H1 (cell line): ENCODE data around the gene ZPBP. TPM values are rescaled to one million over a fixed set of nuclear protein-coding genes. Genes with fewer than 3 reads are reported as not detected.

ENCODE experiments used
- CTCF ChIA-PET: fragments of 300-600 bp; sonication (Branson Sonifier 250); formaldehyde crosslinking; loops from one replicate; lab custom pipeline; 2021; ENCODE audit not compliant: partially characterized antibody; lab: Charles Lee
- POLR2A ChIA-PET: fragments of 300-600 bp; sonication (Branson Sonifier 250); formaldehyde crosslinking; loops from one replicate; lab custom pipeline; 2021; ENCODE audit warnings: inconsistent platforms; ENCODE audit not compliant: partially characterized antibody; lab: Charles Lee
- DNase-seq, 2 experiments: peaks; one replicate each; pipeline versions ENCODE4 v3.0.0 to v3.0.0-alpha.2; 2010 to 2022; ENCODE audit warnings: low spot score in 2 of 2, low read depth in 1 of 2, mixed read lengths in 1 of 2
- FAIRE-seq: peaks from 2 replicates; lab custom pipeline; 2011; peaks lifted over from hg19 to GRCh38; lab: Jason Lieb, UNC
- H2AFZ ChIP-seq: 2 replicates; pipeline ENCODE4 v1.8.1; 2012; ENCODE audit warnings: low read length, inconsistent platforms
- H2AK5ac ChIP-seq: 2 replicates; pipeline ENCODE4 v1.6.1; 2013; ENCODE audit warnings: low read depth, low read length
- H2BK120ac ChIP-seq: replicated peaks from 2 replicates; pipeline ENCODE3; 2013; ENCODE audit warnings: low read depth, low read length, inconsistent platforms
- H2BK12ac ChIP-seq: 2 replicates; pipeline ENCODE4 v1.6.1; 2013; ENCODE audit warnings: low read depth, low read length
- H2BK15ac ChIP-seq: 2 replicates; pipeline ENCODE4 v1.6.1; 2013; ENCODE audit warnings: low read length
- H2BK20ac ChIP-seq: 2 replicates; pipeline ENCODE4 v1.6.1; 2013; ENCODE audit warnings: low read length
- H2BK5ac ChIP-seq: 2 replicates; pipeline ENCODE4 v1.6.1; 2013; ENCODE audit warnings: low read depth, low read length
- H3K14ac ChIP-seq: 2 replicates; pipeline ENCODE4 v1.6.1; 2013; ENCODE audit warnings: inconsistent platforms; ENCODE audit not compliant: insufficient read length
- H3K18ac ChIP-seq: 2 replicates; pipeline ENCODE4 v1.6.1; 2013; ENCODE audit warnings: low read length; ENCODE audit errors: extremely low read depth
- H3K23ac ChIP-seq: 2 replicates; pipeline ENCODE4 v1.6.1; 2013; ENCODE audit warnings: inconsistent platforms; ENCODE audit not compliant: insufficient read length
- H3K23me2 ChIP-seq: 2 replicates; pipeline ENCODE4 v1.6.1; 2013; ENCODE audit warnings: low read depth, low read length
- H3K27ac ChIP-seq: 2 replicates; pipeline ENCODE4 v1.6.1; 2011; ENCODE audit warnings: low read depth, low read length, inconsistent platforms
- H3K27me3 ChIP-seq, 4 experiments: replicated peaks in 1 of 4; 1 replicate in 1 of 4; 2 replicates in 3 of 4; pipeline versions ENCODE4 v1.6.1 to v1.8.1; 2011 to 2013; ENCODE audit warnings: low read length in 3 of 4, mild to moderate bottlenecking in 3 of 4, inconsistent platforms in 2 of 4, mixed read lengths in 2 of 4, moderate library complexity in 1 of 4; ENCODE audit not compliant: control insufficient read depth in 3 of 4, insufficient read depth in 3 of 4; ENCODE audit errors: extremely low read depth in 1 of 4
- H3K36me3 ChIP-seq, 4 experiments: 2 replicates each; pipeline versions ENCODE4 v1.6.1 to v1.8.1; 2011 to 2013; ENCODE audit warnings: mild to moderate bottlenecking in 4 of 4, low read length in 3 of 4, moderate library complexity in 2 of 4, control low read depth in 1 of 4, inconsistent platforms in 1 of 4; ENCODE audit not compliant: insufficient read depth in 4 of 4, control insufficient read depth in 2 of 4
- H3K4ac ChIP-seq: replicated peaks from 2 replicates; pipeline ENCODE3; 2013; ENCODE audit warnings: low read length, low read depth, mixed read lengths, inconsistent platforms; ENCODE audit not compliant: insufficient read length
- H3K4me1 ChIP-seq, 4 experiments: replicated peaks in 1 of 4; 1 replicate in 1 of 4; 2 replicates in 3 of 4; pipeline versions ENCODE4 v1.6.1 to v1.8.1; 2011 to 2013; ENCODE audit warnings: low read length in 3 of 4, inconsistent platforms in 2 of 4, mixed read lengths in 1 of 4; ENCODE audit not compliant: insufficient read depth in 4 of 4, control insufficient read depth in 3 of 4
- H3K4me2 ChIP-seq, 2 experiments: 2 replicates each; pipeline versions ENCODE4 v1.6.1 to v1.8.1; 2011 to 2013; ENCODE audit warnings: low read depth in 2 of 2, low read length in 2 of 2, control low read depth in 1 of 2, inconsistent platforms in 1 of 2, mild to moderate bottlenecking in 1 of 2; ENCODE audit not compliant: insufficient read depth in 1 of 2
- H3K4me3 ChIP-seq, 4 experiments: fragments of 200-600, 300-600 bp in 1 of 4; sonication (generic), shearing (Covaris generic), sonication (Bioruptor Twin) in 1 of 4; 2 replicates each; pipeline versions ENCODE4 v1.5.1 to v1.8.1; 2011 to 2016; ENCODE audit warnings: low read length in 4 of 4, low read depth in 3 of 4, control low read depth in 2 of 4, inconsistent platforms in 2 of 4, mild to moderate bottlenecking in 2 of 4, mixed read lengths in 1 of 4, moderate library complexity in 1 of 4; ENCODE audit not compliant: insufficient read depth in 2 of 4; ENCODE audit errors: extremely low read depth in 1 of 4
- H3K56ac ChIP-seq: replicated peaks from 2 replicates; pipeline ENCODE3; 2013; ENCODE audit warnings: low read depth, mild to moderate bottlenecking, mixed read lengths, low read length, inconsistent platforms; ENCODE audit not compliant: insufficient read length
- H3K79me1 ChIP-seq: 2 replicates; pipeline ENCODE4 v1.6.1; 2013; ENCODE audit warnings: low read depth, low read length, control low read depth
- H3K79me2 ChIP-seq, 2 experiments: 2 replicates each; pipeline versions ENCODE4 v1.6.1 to v1.8.1; 2012 to 2013; ENCODE audit warnings: low read length in 2 of 2, mild to moderate bottlenecking in 2 of 2, inconsistent platforms in 1 of 2; ENCODE audit not compliant: insufficient read depth in 2 of 2, control insufficient read depth in 1 of 2
- H3K9ac ChIP-seq, 4 experiments: replicated peaks in 1 of 4; 1 replicate in 1 of 4; 2 replicates in 3 of 4; pipeline versions ENCODE4 v1.6.1 to v1.8.1; 2011 to 2013; ENCODE audit warnings: low read depth in 3 of 4, low read length in 3 of 4, control low read depth in 2 of 4, mild to moderate bottlenecking in 2 of 4, moderate library complexity in 2 of 4, inconsistent platforms in 1 of 4; ENCODE audit errors: extremely low read depth in 1 of 4
- H3K9me3 ChIP-seq, 2 experiments: 2 replicates each; pipeline versions ENCODE4 v1.6.1 to v1.8.1; 2012 to 2013; ENCODE audit warnings: mild to moderate bottlenecking in 2 of 2, moderate library complexity in 2 of 2, control low read depth in 1 of 2, inconsistent platforms in 1 of 2, low read depth in 1 of 2, low read length in 1 of 2, mixed read lengths in 1 of 2; ENCODE audit not compliant: insufficient read depth in 2 of 2
- H4K20me1 ChIP-seq, 2 experiments: replicated peaks in 1 of 2; 2 replicates each; pipeline versions ENCODE3 to v1.8.1; 2011 to 2013; ENCODE audit warnings: inconsistent platforms in 2 of 2, low read length in 2 of 2, mild to moderate bottlenecking in 1 of 2; ENCODE audit not compliant: insufficient read depth in 2 of 2, control insufficient read depth in 1 of 2
- H4K5ac ChIP-seq: 2 replicates; pipeline ENCODE4 v1.6.1; 2013; ENCODE audit warnings: low read length, low read depth, mixed read lengths, inconsistent platforms; ENCODE audit not compliant: insufficient read length
- H4K8ac ChIP-seq: 2 replicates; pipeline ENCODE4 v1.8.0; 2013; ENCODE audit warnings: mild to moderate bottlenecking, moderate library complexity, low read length, inconsistent platforms; ENCODE audit not compliant: insufficient read depth; ENCODE audit errors: extremely low read depth
- H4K91ac ChIP-seq: replicated peaks from 2 replicates; pipeline ENCODE3; 2013; ENCODE audit warnings: low read length, mixed read lengths, inconsistent platforms; ENCODE audit not compliant: insufficient read length
- ATF3 ChIP-seq: IDR thresholded peaks from 2 replicates; pipeline ENCODE4 v1.6.1; 2011; ENCODE audit warnings: low read depth, mild to moderate bottlenecking, low read length; ENCODE audit not compliant: insufficient read depth
- BCL11A ChIP-seq, 2 experiments: IDR thresholded peaks; one replicate each; pipeline ENCODE4 v1.6.1; 2011; ENCODE audit warnings: low read depth in 2 of 2, low read length in 2 of 2, mild to moderate bottlenecking in 2 of 2
- CEBPB ChIP-seq: IDR thresholded peaks from 2 replicates; pipeline ENCODE4 v1.6.1; 2012; ENCODE audit warnings: low read depth, low read length
- CHD2 ChIP-seq: IDR thresholded peaks from 2 replicates; pipeline ENCODE4 v1.6.1; 2012; ENCODE audit warnings: low read length, improper control_type of control experiment
- CTCF ChIP-seq, 3 experiments: IDR thresholded peaks; 1 replicate in 2 of 3; 2 replicates in 1 of 3; pipeline versions ENCODE4 v1.5.1 to v1.6.1; 2011; ENCODE audit warnings: low read length in 3 of 3, mild to moderate bottlenecking in 3 of 3, inconsistent platforms in 2 of 3, low read depth in 1 of 3, moderate library complexity in 1 of 3; ENCODE audit not compliant: insufficient read depth in 1 of 3; ENCODE audit errors: control extremely low read depth in 1 of 3
- EGR1 ChIP-seq: IDR thresholded peaks from 2 replicates; pipeline ENCODE4 v1.6.1; 2011; ENCODE audit warnings: low read depth, low read length, borderline replicate concordance
- GABPA ChIP-seq: IDR thresholded peaks from 2 replicates; pipeline ENCODE4 v1.6.1; 2011; ENCODE audit warnings: mild to moderate bottlenecking, low read length, moderate library complexity, borderline replicate concordance; ENCODE audit not compliant: insufficient read depth
- PHF8 ChIP-seq: fragments of 200-600 bp; sonication (generic); conservative IDR thresholded peaks from 2 replicates; pipeline ENCODE4 v1.7.1; 2012; ENCODE audit warnings: low read depth, mild to moderate bottlenecking, inconsistent platforms, low read length, moderate library complexity
- POLR2AphosphoS5 ChIP-seq: IDR thresholded peaks from 2 replicates; pipeline ENCODE4 v1.6.1; 2011; ENCODE audit warnings: low read depth, low read length
- RBBP5 ChIP-seq: IDR thresholded peaks from 2 replicates; pipeline ENCODE4 v1.7.1; 2012; ENCODE audit warnings: low read depth, mild to moderate bottlenecking, inconsistent platforms, low read length, moderate library complexity, borderline replicate concordance
- SP1 ChIP-seq: IDR thresholded peaks from 2 replicates; pipeline ENCODE4 v1.6.1; 2011; ENCODE audit warnings: low read depth, low read length
- ZNF274 ChIP-seq: IDR thresholded peaks from 2 replicates; pipeline ENCODE4 v1.7.0; 2012; ENCODE audit warnings: low read length, borderline replicate concordance; ENCODE audit errors: extremely low read depth
- WGBS, 2 experiments: shearing (Covaris generic) in 1 of 2; methylation state at CpG; one replicate each; pipeline versions ENCODE4 v1.1.6 to v1.1.7; 2013 to 2015; ENCODE audit warnings: low lambda C conversion rate in 2 of 2, mixed read lengths in 2 of 2, inconsistent platforms in 1 of 2, low coverage in 1 of 2, missing lambda C conversion rate in 1 of 2; ENCODE audit not compliant: insufficient replicate concordance in 2 of 2, insufficient coverage in 1 of 2, insufficient read length in 1 of 2; ENCODE audit errors: extremely low coverage in 1 of 2, missing lambda C conversion rate in 1 of 2; 5-methylcytosine and 5-hydroxymethylcytosine counted together
- polyA plus RNA-seq, 7 experiments: library from polyadenylated mRNA; depleted of rRNA in 3 of 7; stranded (reverse) in 5 of 7; unstranded in 2 of 7; fragments of >200 nt in 5 of 7; fragments of 200-250 nt in 2 of 7; gene quantifications; 1 replicate in 5 of 7; 2 replicates in 1 of 7; 4 replicates in 1 of 7; pipeline versions ENCODE4 v1.2.1 to v1.2.3, GENCODE V29; 2011 to 2013; ENCODE audit warnings: missing spikeins in 2 of 7, mixed read lengths in 2 of 7
- total RNA-seq: library from RNA; stranded (reverse); fragmentation: NEBNext Ultra II Directional; extraction: Animal tissue kit (Norgen Biotek cat#: 25700); gene quantifications from 2 replicates; pipeline ENCODE4 v1.2.1, GENCODE V29; 2021

The ZPBP gene
- total and polyA plus RNA-seq, 2 of the 8 experiments (the other 6 are each of a cell fraction or from before 2014, with no cell fraction given): not detected

GRCh38 chr7:50125766-50126165 lies 32.7 kb upstream of the ZPBP start:
- no peak overlapping the region for H4K8ac ChIP-seq
- no peaks in the 10 kb centered on the region for H3K9me3 ChIP-seq
- H3K56ac ChIP-seq: no peak overlapping the region
- no peak overlapping the region for H3K18ac ChIP-seq
- H2BK20ac ChIP-seq: no peak overlapping the region
- DNase-seq: no peak
- no peak overlapping the region for H2AK5ac ChIP-seq
- no peak overlapping the region for H2BK120ac ChIP-seq
- no peak overlapping the region for H2AFZ ChIP-seq
- ChIA-PET POLR2A (no interaction called here), CTCF (no interaction called here)
- H3K14ac ChIP-seq: no peak overlapping the region
- H4K5ac ChIP-seq: no peak overlapping the region
- no peak overlapping the region for H2BK5ac ChIP-seq
- no peak overlapping the region for H3K4ac ChIP-seq
- WGBS, 2 experiments: 96% methylated on average over 1 of the region's 1 CpG; no CpG with 5 or more reads in 1 of the 2 experiments
- H3K27me3 ChIP-seq: no peaks in the 10 kb centered on the region
- H3K23me2 ChIP-seq: no peaks in the 10 kb centered on the region
- no peaks in the 10 kb centered on the region for H4K20me1 ChIP-seq
- no peaks in the 10 kb centered on the region for H3K79me1 ChIP-seq
- H3K36me3 ChIP-seq: no peaks in the 10 kb centered on the region
- no peak overlapping the region for H2BK15ac ChIP-seq
- no peak overlapping the region for H3K4me3 ChIP-seq
- H3K9ac ChIP-seq: no peak overlapping the region
- H3K23ac ChIP-seq: no peak overlapping the region
- no peak overlapping the region for H3K27ac ChIP-seq
- no peak overlapping the region for H4K91ac ChIP-seq
- no peak for FAIRE-seq
- H3K79me2 ChIP-seq: no peaks in the 10 kb centered on the region
- H3K4me1 ChIP-seq: no peaks in the 10 kb centered on the region
- no peak overlapping the region for H3K4me2 ChIP-seq
- H2BK12ac ChIP-seq: no peak overlapping the region
- no peak for TF ChIP-seq CHD2
- TF ChIP-seq RBBP5: no peak
- TF ChIP-seq CTCF (IDR thresholded peaks at IDR 0.05; ENCODE audit: control extremely low read depth in 1 of 3, insufficient read depth in 1 of 3, low read depth in 1 of 3, low read length in 3 of 3): no peak
- TF ChIP-seq POLR2AphosphoS5: no peak
- TF ChIP-seq ATF3: no peak
- TF ChIP-seq GABPA: no peak
- TF ChIP-seq BCL11A (IDR thresholded peaks at IDR 0.05; ENCODE audit: low read depth in 2 of 2, low read length in 2 of 2): no peak
- no peak for TF ChIP-seq PHF8
- TF ChIP-seq ZNF274: no peak
- no peak for TF ChIP-seq CEBPB
- TF ChIP-seq SP1: no peak
- TF ChIP-seq EGR1: no peak
